PC-9 (cell line): ENCODE data around the gene KCNS1.

ENCODE experiments used
- EZH2 ChIP-seq: fragments of 200-600 bp; sonication (generic); IDR thresholded peaks from 2 replicates; pipeline ENCODE4 v1.8.0; 2017; ENCODE audit warnings: antibody characterized with exemption, low read depth
- TF ChIP-seq, protein P1 (sequence below): fragments of 200-600 bp; sonication (generic); conservative IDR thresholded peaks from 2 replicates; pipeline ENCODE4 v1.6.1; 2017; ENCODE audit warnings: mixed run types, antibody characterized with exemption, mild to moderate bottlenecking, moderate library complexity

DNA sequence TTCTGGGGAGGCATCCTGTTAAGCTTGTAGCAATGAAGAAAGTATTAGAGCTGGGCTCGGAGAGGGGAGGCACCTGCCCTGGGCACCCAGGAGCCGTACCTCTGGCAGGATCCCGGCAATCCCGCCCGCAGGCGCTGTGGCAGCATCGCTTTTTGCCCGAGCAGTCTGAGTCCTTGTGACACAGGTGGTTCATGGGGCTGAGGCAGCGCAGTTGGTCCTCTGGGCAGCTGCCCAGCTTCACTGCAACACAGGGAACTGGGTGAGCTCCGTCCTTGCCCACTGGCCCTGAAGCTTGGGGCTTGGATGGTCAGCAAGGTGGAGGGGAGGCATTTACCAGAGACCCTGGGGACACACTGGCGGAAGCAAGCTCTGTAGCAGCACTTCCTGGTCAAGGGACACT is 9.4 kb upstream of the KCNS1 start:
- TF ChIP-seq, protein P1, sequence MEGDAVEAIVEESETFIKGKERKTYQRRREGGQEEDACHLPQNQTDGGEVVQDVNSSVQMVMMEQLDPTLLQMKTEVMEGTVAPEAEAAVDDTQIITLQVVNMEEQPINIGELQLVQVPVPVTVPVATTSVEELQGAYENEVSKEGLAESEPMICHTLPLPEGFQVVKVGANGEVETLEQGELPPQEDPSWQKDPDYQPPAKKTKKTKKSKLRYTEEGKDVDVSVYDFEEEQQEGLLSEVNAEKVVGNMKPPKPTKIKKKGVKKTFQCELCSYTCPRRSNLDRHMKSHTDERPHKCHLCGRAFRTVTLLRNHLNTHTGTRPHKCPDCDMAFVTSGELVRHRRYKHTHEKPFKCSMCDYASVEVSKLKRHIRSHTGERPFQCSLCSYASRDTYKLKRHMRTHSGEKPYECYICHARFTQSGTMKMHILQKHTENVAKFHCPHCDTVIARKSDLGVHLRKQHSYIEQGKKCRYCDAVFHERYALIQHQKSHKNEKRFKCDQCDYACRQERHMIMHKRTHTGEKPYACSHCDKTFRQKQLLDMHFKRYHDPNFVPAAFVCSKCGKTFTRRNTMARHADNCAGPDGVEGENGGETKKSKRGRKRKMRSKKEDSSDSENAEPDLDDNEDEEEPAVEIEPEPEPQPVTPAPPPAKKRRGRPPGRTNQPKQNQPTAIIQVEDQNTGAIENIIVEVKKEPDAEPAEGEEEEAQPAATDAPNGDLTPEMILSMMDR, result no peak
- TF ChIP-seq EZH2, result no peak
